WTC11 (cell line): ENCODE results near the gene SHROOM1. TPM values are rescaled to one million over a fixed set of nuclear protein-coding genes. Genes with fewer than 3 reads are reported as not detected.

Experiments used
- ATAC-seq: fragments of 200-7000 bp; cut with Tn5 transposase; 2 replicates; pipeline ENCODE4 v1.10.0; 2021; ENCODE audit warnings: mild to moderate bottlenecking, moderate library complexity
- CTCF ChIA-PET: fragments of 300-600 bp; sonication (Branson Sonifier 250); formaldehyde crosslinking; loops from one replicate; lab custom pipeline; 2021; ENCODE audit warnings: antibody characterized with exemption; lab: Charles Lee
- POLR2A ChIA-PET: fragments of 350-600 bp; sonication (Branson Sonifier 250); formaldehyde crosslinking; loops from one replicate; lab custom pipeline; 2021; ENCODE audit warnings: antibody characterized with exemption; lab: Charles Lee
- DNase-seq: peaks from one replicate; pipeline ENCODE4 v3.0.0; 2021; ENCODE audit warnings: low spot score
- H3K27ac Mint-ChIP-seq: 2 replicates; pipeline ENCODE4 v1.8.0; 2021; ENCODE audit warnings: mixed read lengths
- H3K27me3 Mint-ChIP-seq: 2 replicates; pipeline ENCODE4 v1.8.0; 2021; ENCODE audit warnings: low read depth, mild to moderate bottlenecking, moderate library complexity, mixed read lengths
- H3K36me3 Mint-ChIP-seq: 2 replicates; pipeline ENCODE4 v1.8.0; 2021; ENCODE audit warnings: mixed read lengths
- H3K4me1 Mint-ChIP-seq: 2 replicates; pipeline ENCODE4 v1.8.0; 2022; ENCODE audit warnings: mixed read lengths
- H3K4me3 Mint-ChIP-seq: 2 replicates; pipeline ENCODE4 v1.8.0; 2021; ENCODE audit warnings: mild to moderate bottlenecking, moderate library complexity, mixed read lengths
- H3K9me3 Mint-ChIP-seq: 2 replicates; pipeline ENCODE4 v1.8.0; 2021; ENCODE audit warnings: mixed read lengths
- CBFB ChIP-seq: sonication (generic); formaldehyde crosslinking; IDR thresholded peaks from 2 replicates; pipeline ENCODE4 v1.8.1; 2022; ENCODE audit warnings: mild to moderate bottlenecking, low read depth, missing genetic modification reagents
- ESRRA ChIP-seq: sonication (generic); formaldehyde crosslinking; IDR thresholded peaks from 2 replicates; pipeline ENCODE4 v1.8.1; 2022; ENCODE audit warnings: mild to moderate bottlenecking, missing genetic modification reagents, borderline replicate concordance
- FOXJ3 ChIP-seq: sonication (generic); formaldehyde crosslinking; IDR thresholded peaks from 2 replicates; pipeline ENCODE4 v1.9.0; 2021; ENCODE audit warnings: missing genetic modification reagents, mild to moderate bottlenecking, borderline replicate concordance
- FOXK1 ChIP-seq: sonication (generic); formaldehyde crosslinking; IDR thresholded peaks from 2 replicates; pipeline ENCODE4 v1.8.0; 2022; ENCODE audit warnings: mild to moderate bottlenecking, moderate library complexity, missing genetic modification reagents
- IRF2 ChIP-seq: sonication (generic); formaldehyde crosslinking; IDR thresholded peaks from 2 replicates; pipeline ENCODE4 v1.8.0; 2022; ENCODE audit warnings: low read depth, missing genetic modification reagents, borderline replicate concordance
- MYBL2 ChIP-seq: sonication (generic); formaldehyde crosslinking; IDR thresholded peaks from 2 replicates; pipeline ENCODE4 v1.8.1; 2023; ENCODE audit warnings: mild to moderate bottlenecking, moderate library complexity, missing genetic modification reagents
- SP1 ChIP-seq: sonication (generic); formaldehyde crosslinking; conservative IDR thresholded peaks from 2 replicates; pipeline ENCODE4 v1.8.1; 2022; ENCODE audit warnings: missing genetic modification reagents
- ZNF423 ChIP-seq: fragments of 250-450 bp; sonication (Bioruptor Pico); IDR thresholded peaks from 2 replicates; pipeline ENCODE4 v2.1.2; 2022; ENCODE audit warnings: mild to moderate bottlenecking, moderate library complexity
- total RNA-seq: library from RNA; stranded (reverse); gene quantifications from 3 replicates; pipeline ENCODE4 v1.2.3, GENCODE V29; 2021
- TF ChIP-seq, protein P1 (sequence below): sonication (generic); formaldehyde crosslinking; IDR thresholded peaks from 2 replicates; pipeline ENCODE4 v1.8.0; 2022; ENCODE audit warnings: mild to moderate bottlenecking, missing genetic modification reagents
- TF ChIP-seq, protein P2 (sequence below): sonication (generic); formaldehyde crosslinking; IDR thresholded peaks from 2 replicates; pipeline ENCODE4 v1.8.1; 2022; ENCODE audit warnings: mild to moderate bottlenecking, missing genetic modification reagents, moderate library complexity, borderline replicate concordance
- TF ChIP-seq, protein P3 (sequence below): sonication (generic); formaldehyde crosslinking; IDR thresholded peaks from 2 replicates; pipeline ENCODE4 v1.8.1; 2023; ENCODE audit warnings: mild to moderate bottlenecking, moderate library complexity, missing genetic modification reagents
- TF ChIP-seq, protein P4 (sequence below): fragments of 250-450 bp; sonication (Bioruptor Pico); IDR thresholded peaks from 2 replicates; pipeline ENCODE4 v1.8.0; 2021; ENCODE audit warnings: mild to moderate bottlenecking
- TF ChIP-seq, protein P5 (sequence below): sonication (generic); formaldehyde crosslinking; IDR thresholded peaks from 2 replicates; pipeline ENCODE4 v1.8.1; 2022; ENCODE audit warnings: low read depth, missing genetic modification reagents, borderline replicate concordance
- TF ChIP-seq, protein P6 (sequence below): sonication (generic); formaldehyde crosslinking; IDR thresholded peaks from 2 replicates; pipeline ENCODE4 v1.8.0; 2023; ENCODE audit warnings: missing genetic modification reagents, mild to moderate bottlenecking, borderline replicate concordance

The SHROOM1 gene
- total RNA-seq, 1 experiment from 2014 or later = 8.1 TPM

DNA sequence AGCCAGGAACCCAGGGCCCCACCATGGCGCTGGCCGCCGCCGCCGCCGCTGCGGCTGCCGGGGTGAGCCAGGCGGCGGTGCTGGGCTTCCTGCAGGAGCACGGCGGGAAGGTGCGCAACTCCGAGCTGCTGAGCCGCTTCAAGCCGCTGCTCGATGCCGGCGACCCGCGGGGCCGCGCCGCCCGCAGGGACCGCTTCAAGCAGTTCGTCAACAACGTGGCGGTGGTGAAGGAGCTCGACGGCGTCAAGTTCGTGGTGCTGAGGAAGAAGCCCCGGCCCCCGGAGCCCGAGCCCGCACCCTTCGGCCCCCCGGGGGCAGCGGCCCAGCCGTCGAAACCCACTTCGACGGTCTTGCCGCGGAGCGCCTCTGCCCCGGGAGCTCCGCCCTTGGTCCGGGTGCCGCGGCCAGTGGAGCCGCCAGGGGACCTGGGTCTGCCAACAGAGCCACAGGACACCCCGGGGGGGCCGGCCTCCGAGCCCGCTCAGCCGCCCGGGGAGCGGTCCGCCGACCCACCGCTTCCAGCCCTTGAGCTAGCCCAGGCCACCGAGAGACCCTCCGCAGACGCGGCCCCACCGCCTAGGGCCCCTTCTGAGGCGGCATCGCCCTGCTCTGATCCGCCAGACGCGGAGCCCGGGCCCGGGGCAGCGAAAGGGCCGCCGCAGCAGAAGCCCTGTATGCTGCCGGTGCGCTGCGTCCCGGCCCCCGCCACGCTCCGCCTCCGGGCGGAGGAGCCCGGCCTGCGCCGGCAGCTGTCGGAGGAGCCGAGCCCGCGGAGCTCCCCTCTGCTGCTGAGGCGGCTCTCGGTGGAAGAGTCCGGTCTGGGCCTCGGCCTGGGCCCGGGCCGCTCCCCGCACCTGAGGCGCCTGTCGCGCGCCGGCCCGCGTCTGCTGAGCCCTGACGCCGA lies 16.6 kb downstream of the SHROOM1 start:
- peaks cover 9% of the 10 kb centered on the region for H3K4me1 Mint-ChIP-seq
- CTCF ChIA-PET = interaction anchor here (0.6 to 3.1 kb wide), 15 partner anchors 9 to 1134 kb away, joined by 3 to 26 read pairs (median 6); partner anchors contain the start of genes CCNI2, GDF9, KIF3A and SEPTIN8
- DNase-seq = peak; percentile 68

More for the DNA sequence above, 16.6 kb downstream of the SHROOM1 start:
- Mint-ChIP-seq H3K4me3 (peak overlapping the region; percentile 37; the same call in 1 of the 2 replicates), H3K36me3 (no peaks in the 10 kb centered on the region), H3K27ac (no peak overlapping the region), H3K27me3 (peaks cover 77% of the 10 kb centered on the region), H3K9me3 (no peaks in the 10 kb centered on the region)
- ATAC-seq = peak; percentile 83
- TF ChIP-seq CBFB (no peak), ZNF423 (CRISPR knock-in tag) (peak; percentile 18; the same call in 1 of the 2 replicates), SP1 (no peak), FOXK1 (CRISPR knock-in tag) (no peak), FOXJ3 (CRISPR knock-in tag) (no peak), IRF2 (CRISPR knock-in tag) (no peak), ESRRA (CRISPR knock-in tag) (no peak), MYBL2 (CRISPR knock-in tag) (peak; percentile 59; the same call in 1 of the 2 replicates)
- TF ChIP-seq, protein P1, sequence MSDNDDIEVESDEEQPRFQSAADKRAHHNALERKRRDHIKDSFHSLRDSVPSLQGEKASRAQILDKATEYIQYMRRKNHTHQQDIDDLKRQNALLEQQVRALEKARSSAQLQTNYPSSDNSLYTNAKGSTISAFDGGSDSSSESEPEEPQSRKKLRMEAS (CRISPR knock-in tag) = peak; percentile 52; the same call in 1 of the 2 replicates
- TF ChIP-seq, protein P2, sequence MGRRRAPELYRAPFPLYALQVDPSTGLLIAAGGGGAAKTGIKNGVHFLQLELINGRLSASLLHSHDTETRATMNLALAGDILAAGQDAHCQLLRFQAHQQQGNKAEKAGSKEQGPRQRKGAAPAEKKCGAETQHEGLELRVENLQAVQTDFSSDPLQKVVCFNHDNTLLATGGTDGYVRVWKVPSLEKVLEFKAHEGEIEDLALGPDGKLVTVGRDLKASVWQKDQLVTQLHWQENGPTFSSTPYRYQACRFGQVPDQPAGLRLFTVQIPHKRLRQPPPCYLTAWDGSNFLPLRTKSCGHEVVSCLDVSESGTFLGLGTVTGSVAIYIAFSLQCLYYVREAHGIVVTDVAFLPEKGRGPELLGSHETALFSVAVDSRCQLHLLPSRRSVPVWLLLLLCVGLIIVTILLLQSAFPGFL (CRISPR knock-in tag) = no peak
- TF ChIP-seq, protein P3, sequence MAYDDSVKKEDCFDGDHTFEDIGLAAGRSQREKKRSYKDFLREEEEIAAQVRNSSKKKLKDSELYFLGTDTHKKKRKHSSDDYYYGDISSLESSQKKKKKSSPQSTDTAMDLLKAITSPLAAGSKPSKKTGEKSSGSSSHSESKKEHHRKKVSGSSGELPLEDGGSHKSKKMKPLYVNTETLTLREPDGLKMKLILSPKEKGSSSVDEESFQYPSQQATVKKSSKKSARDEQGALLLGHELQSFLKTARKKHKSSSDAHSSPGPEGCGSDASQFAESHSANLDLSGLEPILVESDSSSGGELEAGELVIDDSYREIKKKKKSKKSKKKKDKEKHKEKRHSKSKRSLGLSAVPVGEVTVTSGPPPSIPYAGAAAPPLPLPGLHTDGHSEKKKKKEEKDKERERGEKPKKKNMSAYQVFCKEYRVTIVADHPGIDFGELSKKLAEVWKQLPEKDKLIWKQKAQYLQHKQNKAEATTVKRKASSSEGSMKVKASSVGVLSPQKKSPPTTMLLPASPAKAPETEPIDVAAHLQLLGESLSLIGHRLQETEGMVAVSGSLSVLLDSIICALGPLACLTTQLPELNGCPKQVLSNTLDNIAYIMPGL = peak; percentile 31; the same call in 1 of the 2 replicates
- TF ChIP-seq, protein P4, sequence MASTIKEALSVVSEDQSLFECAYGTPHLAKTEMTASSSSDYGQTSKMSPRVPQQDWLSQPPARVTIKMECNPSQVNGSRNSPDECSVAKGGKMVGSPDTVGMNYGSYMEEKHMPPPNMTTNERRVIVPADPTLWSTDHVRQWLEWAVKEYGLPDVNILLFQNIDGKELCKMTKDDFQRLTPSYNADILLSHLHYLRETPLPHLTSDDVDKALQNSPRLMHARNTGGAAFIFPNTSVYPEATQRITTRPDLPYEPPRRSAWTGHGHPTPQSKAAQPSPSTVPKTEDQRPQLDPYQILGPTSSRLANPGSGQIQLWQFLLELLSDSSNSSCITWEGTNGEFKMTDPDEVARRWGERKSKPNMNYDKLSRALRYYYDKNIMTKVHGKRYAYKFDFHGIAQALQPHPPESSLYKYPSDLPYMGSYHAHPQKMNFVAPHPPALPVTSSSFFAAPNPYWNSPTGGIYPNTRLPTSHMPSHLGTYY (CRISPR knock-in tag) = no peak
- TF ChIP-seq, protein P5, sequence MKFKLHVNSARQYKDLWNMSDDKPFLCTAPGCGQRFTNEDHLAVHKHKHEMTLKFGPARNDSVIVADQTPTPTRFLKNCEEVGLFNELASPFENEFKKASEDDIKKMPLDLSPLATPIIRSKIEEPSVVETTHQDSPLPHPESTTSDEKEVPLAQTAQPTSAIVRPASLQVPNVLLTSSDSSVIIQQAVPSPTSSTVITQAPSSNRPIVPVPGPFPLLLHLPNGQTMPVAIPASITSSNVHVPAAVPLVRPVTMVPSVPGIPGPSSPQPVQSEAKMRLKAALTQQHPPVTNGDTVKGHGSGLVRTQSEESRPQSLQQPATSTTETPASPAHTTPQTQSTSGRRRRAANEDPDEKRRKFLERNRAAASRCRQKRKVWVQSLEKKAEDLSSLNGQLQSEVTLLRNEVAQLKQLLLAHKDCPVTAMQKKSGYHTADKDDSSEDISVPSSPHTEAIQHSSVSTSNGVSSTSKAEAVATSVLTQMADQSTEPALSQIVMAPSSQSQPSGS (CRISPR knock-in tag) = no peak
- TF ChIP-seq, protein P6, sequence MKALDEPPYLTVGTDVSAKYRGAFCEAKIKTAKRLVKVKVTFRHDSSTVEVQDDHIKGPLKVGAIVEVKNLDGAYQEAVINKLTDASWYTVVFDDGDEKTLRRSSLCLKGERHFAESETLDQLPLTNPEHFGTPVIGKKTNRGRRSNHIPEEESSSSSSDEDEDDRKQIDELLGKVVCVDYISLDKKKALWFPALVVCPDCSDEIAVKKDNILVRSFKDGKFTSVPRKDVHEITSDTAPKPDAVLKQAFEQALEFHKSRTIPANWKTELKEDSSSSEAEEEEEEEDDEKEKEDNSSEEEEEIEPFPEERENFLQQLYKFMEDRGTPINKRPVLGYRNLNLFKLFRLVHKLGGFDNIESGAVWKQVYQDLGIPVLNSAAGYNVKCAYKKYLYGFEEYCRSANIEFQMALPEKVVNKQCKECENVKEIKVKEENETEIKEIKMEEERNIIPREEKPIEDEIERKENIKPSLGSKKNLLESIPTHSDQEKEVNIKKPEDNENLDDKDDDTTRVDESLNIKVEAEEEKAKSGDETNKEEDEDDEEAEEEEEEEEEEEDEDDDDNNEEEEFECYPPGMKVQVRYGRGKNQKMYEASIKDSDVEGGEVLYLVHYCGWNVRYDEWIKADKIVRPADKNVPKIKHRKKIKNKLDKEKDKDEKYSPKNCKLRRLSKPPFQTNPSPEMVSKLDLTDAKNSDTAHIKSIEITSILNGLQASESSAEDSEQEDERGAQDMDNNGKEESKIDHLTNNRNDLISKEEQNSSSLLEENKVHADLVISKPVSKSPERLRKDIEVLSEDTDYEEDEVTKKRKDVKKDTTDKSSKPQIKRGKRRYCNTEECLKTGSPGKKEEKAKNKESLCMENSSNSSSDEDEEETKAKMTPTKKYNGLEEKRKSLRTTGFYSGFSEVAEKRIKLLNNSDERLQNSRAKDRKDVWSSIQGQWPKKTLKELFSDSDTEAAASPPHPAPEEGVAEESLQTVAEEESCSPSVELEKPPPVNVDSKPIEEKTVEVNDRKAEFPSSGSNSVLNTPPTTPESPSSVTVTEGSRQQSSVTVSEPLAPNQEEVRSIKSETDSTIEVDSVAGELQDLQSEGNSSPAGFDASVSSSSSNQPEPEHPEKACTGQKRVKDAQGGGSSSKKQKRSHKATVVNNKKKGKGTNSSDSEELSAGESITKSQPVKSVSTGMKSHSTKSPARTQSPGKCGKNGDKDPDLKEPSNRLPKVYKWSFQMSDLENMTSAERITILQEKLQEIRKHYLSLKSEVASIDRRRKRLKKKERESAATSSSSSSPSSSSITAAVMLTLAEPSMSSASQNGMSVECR (CRISPR knock-in tag) = no peak
- POLR2A ChIA-PET = interaction anchor here (0.6 to 1.9 kb wide), 6 partner anchors 9 to 317 kb away, joined by 3 to 7 read pairs (median 4); partner anchors contain the start of genes GDF9 and UQCRQ
